Measurements from ENCODE around the gene CPSF4L.

DNA sequence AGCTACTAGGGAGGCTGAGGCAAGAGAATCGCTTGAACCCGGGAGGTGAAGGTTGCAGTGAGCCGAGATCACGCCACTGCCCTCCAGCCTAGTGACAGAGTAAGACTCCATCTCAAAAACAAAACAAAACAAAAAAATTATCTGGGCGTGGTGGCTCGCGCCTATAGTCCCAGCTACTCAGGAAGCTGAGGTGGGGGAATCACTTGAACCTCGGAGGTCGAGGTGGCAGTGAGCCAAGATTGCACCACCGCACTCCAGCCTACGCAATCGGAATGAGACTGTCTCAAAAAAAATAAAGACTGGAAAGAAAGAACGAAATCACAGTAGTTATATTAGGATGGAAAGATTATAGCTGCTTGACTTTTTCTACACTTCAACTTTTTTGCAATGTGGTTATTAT lies 49.9 kb downstream of the CPSF4L start:
- TF ChIP-seq, protein P1, sequence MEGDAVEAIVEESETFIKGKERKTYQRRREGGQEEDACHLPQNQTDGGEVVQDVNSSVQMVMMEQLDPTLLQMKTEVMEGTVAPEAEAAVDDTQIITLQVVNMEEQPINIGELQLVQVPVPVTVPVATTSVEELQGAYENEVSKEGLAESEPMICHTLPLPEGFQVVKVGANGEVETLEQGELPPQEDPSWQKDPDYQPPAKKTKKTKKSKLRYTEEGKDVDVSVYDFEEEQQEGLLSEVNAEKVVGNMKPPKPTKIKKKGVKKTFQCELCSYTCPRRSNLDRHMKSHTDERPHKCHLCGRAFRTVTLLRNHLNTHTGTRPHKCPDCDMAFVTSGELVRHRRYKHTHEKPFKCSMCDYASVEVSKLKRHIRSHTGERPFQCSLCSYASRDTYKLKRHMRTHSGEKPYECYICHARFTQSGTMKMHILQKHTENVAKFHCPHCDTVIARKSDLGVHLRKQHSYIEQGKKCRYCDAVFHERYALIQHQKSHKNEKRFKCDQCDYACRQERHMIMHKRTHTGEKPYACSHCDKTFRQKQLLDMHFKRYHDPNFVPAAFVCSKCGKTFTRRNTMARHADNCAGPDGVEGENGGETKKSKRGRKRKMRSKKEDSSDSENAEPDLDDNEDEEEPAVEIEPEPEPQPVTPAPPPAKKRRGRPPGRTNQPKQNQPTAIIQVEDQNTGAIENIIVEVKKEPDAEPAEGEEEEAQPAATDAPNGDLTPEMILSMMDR (IDR thresholded peaks at IDR 0.05), result no peak
- no peak for TF ChIP-seq POLR2A (IDR thresholded peaks at IDR 0.05)
- no peak for TF ChIP-seq EP300 (IDR thresholded peaks at IDR 0.05)

Measured in tibial nerve (tissue), 4 donors.